Measurements from ENCODE around the gene POU2F3. TPM values are rescaled to one million over a fixed set of nuclear protein-coding genes. Genes with fewer than 3 reads are reported as not detected.
A peak's percentile ranks its signal among the peaks of the same experiment; 100 is the strongest.

The POU2F3 gene
- total RNA-seq, 1 experiment from 2014 or later: not detected

- in situ Hi-C loops (cut with HindIII; ENCODE audit: low pct_unique_long_range_greater_than_20kb, low sequenced_read_pairs): no loop called here
- no peak for DNase-seq (ENCODE audit: low read depth)
These were observed 54.2 kb downstream of the POU2F3 start for GRCh38 chr11:120294096-120294495.

GRCh38 chr11:120295099-120295498, 55.2 kb downstream of the POU2F3 start:
- in situ Hi-C loops (cut with HindIII; ENCODE audit: low pct_unique_long_range_greater_than_20kb, low sequenced_read_pairs): no loop called here
- DNase-seq (ENCODE audit: low read depth): no peak

- in situ Hi-C loops (cut with HindIII; ENCODE audit: low pct_unique_long_range_greater_than_20kb, low sequenced_read_pairs): no loop called here
- no peak for DNase-seq (ENCODE audit: low read depth)
These were observed 56.6 kb downstream of the POU2F3 start for GRCh38 chr11:120296554-120296953.

- DNase-seq (ENCODE audit: low read depth): no peak
- in situ Hi-C loops (cut with HindIII; ENCODE audit: low pct_unique_long_range_greater_than_20kb, low sequenced_read_pairs): no loop called here
These were observed 58.5 kb downstream of the POU2F3 start for GRCh38 chr11:120298461-120298860.

GRCh38 chr11:120302001-120302805, 62.3 kb downstream of the POU2F3 start:
- in situ Hi-C loops (cut with HindIII; ENCODE audit: low pct_unique_long_range_greater_than_20kb, low sequenced_read_pairs): no loop called here

GRCh38 chr11:120303004-120303637, 63.2 kb downstream of the POU2F3 start:
- in situ Hi-C loops (cut with HindIII; ENCODE audit: low pct_unique_long_range_greater_than_20kb, low sequenced_read_pairs): no loop called here
- DNase-seq (ENCODE audit: low read depth): no peak

More at GRCh38 chr11:120302001-120302805, 62.3 kb downstream of the POU2F3 start:
- DNase-seq (ENCODE audit: low read depth): no peak

- peak; percentile 19 for DNase-seq (ENCODE audit: low read depth)
- in situ Hi-C loops (cut with HindIII; ENCODE audit: low pct_unique_long_range_greater_than_20kb, low sequenced_read_pairs): no loop called here
These were observed 64.6 kb downstream of the POU2F3 start for GRCh38 chr11:120304526-120304925.

- DNase-seq (ENCODE audit: low read depth): no peak
- in situ Hi-C loops (cut with HindIII; ENCODE audit: low pct_unique_long_range_greater_than_20kb, low sequenced_read_pairs): no loop called here
These were observed 65.3 kb downstream of the POU2F3 start for GRCh38 chr11:120305286-120305685.

- peak; percentile 33 for DNase-seq (ENCODE audit: low read depth)
- in situ Hi-C loops (cut with HindIII; ENCODE audit: low pct_unique_long_range_greater_than_20kb, low sequenced_read_pairs): no loop called here
These were observed 66.7 kb downstream of the POU2F3 start for GRCh38 chr11:120306519-120307242.

GRCh38 chr11:120307476-120307875, 67.5 kb downstream of the POU2F3 start:
- no peak for DNase-seq (ENCODE audit: low read depth)
- in situ Hi-C loops (cut with HindIII; ENCODE audit: low pct_unique_long_range_greater_than_20kb, low sequenced_read_pairs): no loop called here

GRCh38 chr11:120308081-120308480, 68.1 kb downstream of the POU2F3 start:
- no peak for DNase-seq (ENCODE audit: low read depth)
- in situ Hi-C loops (cut with HindIII; ENCODE audit: low pct_unique_long_range_greater_than_20kb, low sequenced_read_pairs): no loop called here

GRCh38 chr11:120310870-120311269, 70.9 kb downstream of the POU2F3 start:
- no peak for DNase-seq (ENCODE audit: low read depth)
- in situ Hi-C loops (cut with HindIII; ENCODE audit: low pct_unique_long_range_greater_than_20kb, low sequenced_read_pairs): no loop called here

- in situ Hi-C loops (cut with HindIII; ENCODE audit: low pct_unique_long_range_greater_than_20kb, low sequenced_read_pairs): no loop called here
- no peak for DNase-seq (ENCODE audit: low read depth)
These were observed 74.9 kb downstream of the POU2F3 start for GRCh38 chr11:120314861-120315260.

- DNase-seq (ENCODE audit: low read depth): no peak
- in situ Hi-C loops (cut with HindIII; ENCODE audit: low pct_unique_long_range_greater_than_20kb, low sequenced_read_pairs): no loop called here
These were observed 77.1 kb downstream of the POU2F3 start for GRCh38 chr11:120316880-120317688.

GRCh38 chr11:120317689-120318480, 77.9 kb downstream of the POU2F3 start:
- no peak for DNase-seq (ENCODE audit: low read depth)
- in situ Hi-C loops (cut with HindIII; ENCODE audit: low pct_unique_long_range_greater_than_20kb, low sequenced_read_pairs): no loop called here

GRCh38 chr11:120318906-120319305, 79.0 kb downstream of the POU2F3 start:
- in situ Hi-C loops (cut with HindIII; ENCODE audit: low pct_unique_long_range_greater_than_20kb, low sequenced_read_pairs): no loop called here
- DNase-seq (ENCODE audit: low read depth): no peak

- peak; percentile 68 for DNase-seq (ENCODE audit: low read depth)
- in situ Hi-C loops (cut with HindIII; ENCODE audit: low pct_unique_long_range_greater_than_20kb, low sequenced_read_pairs): no loop called here
These were observed 85.2 kb downstream of the POU2F3 start, which contains the start of gene TLCD5 for GRCh38 chr11:120324932-120325810. Gene TLCD5 (plus strand): TSS chr11:120325299. CDS start chr11:120327442, 2,143 bp downstream.
